HEK293 (cell line): ENCODE results near the gene LRP5.

Experiments
- CTCF ChIA-PET: fragments of 350-600 bp; formaldehyde crosslinking; extraction: SDS; loops from one replicate; lab custom pipeline; 2021; ENCODE audit warnings: antibody characterized with exemption; lab: Yijun Ruan, JAX
- POLR2A ChIA-PET: fragments of 300-600 bp; formaldehyde crosslinking; extraction: SDS; loops from one replicate; lab custom pipeline; 2020; ENCODE audit warnings: antibody characterized with exemption, inconsistent platforms; lab: Yijun Ruan, JAX
- H3K27ac ChIP-seq: fragments of 200-500 bp; sonication (Bioruptor generic); 2 replicates; pipeline ENCODE4 v1.5.1; 2014; ENCODE audit warnings: low read depth, low read length, control low read depth, inconsistent platforms; ENCODE audit errors: extremely low read depth
- H3K36me3 ChIP-seq, 2 experiments: fragments of 200-500 bp in 1 of 2; sonication (Bioruptor generic) in 1 of 2; 1 replicate in 1 of 2; 2 replicates in 1 of 2; pipeline ENCODE4 v1.5.1; 2014 to 2017; ENCODE audit warnings: inconsistent platforms in 2 of 2, low read length in 2 of 2; ENCODE audit not compliant: control insufficient read depth in 2 of 2, insufficient read depth in 1 of 2
- H3K4me1 ChIP-seq: fragments of 200-500 bp; sonication (Bioruptor generic); 2 replicates; pipeline ENCODE4 v1.5.1; 2014; ENCODE audit warnings: mild to moderate bottlenecking, low read length, inconsistent platforms; ENCODE audit not compliant: control insufficient read depth, insufficient read depth
- H3K4me3 ChIP-seq: 2 replicates; pipeline ENCODE4 v1.5.1; 2011; ENCODE audit warnings: low read depth, mild to moderate bottlenecking, control low read depth, low read length, moderate library complexity
- H3K9me3 ChIP-seq: fragments of 200-500 bp; sonication (Bioruptor generic); 2 replicates; pipeline ENCODE4 v1.5.1; 2014; ENCODE audit warnings: low read depth, low read length, inconsistent platforms; ENCODE audit not compliant: control insufficient read depth, insufficient read depth
- BCL11B ChIP-seq: fragments of 450-650 bp; formaldehyde crosslinking; IDR thresholded peaks from 2 replicates; pipeline ENCODE4 v1.5.1; 2016; ENCODE audit warnings: low read depth, missing biosample characterization, missing genetic modification characterization
- GLI2 ChIP-seq: fragments of 450-650 bp; formaldehyde crosslinking; IDR thresholded peaks from 2 replicates; pipeline ENCODE4; 2017; ENCODE audit warnings: missing biosample characterization, missing genetic modification characterization, low read depth, borderline replicate concordance
- KLF1 ChIP-seq: fragments of 450-650 bp; formaldehyde crosslinking; IDR thresholded peaks from 2 replicates; pipeline ENCODE4 v1.5.1; 2016; ENCODE audit warnings: missing biosample characterization, missing genetic modification characterization
- SALL2 ChIP-seq: fragments of 450-650 bp; formaldehyde crosslinking; IDR thresholded peaks from 2 replicates; pipeline ENCODE4 v1.5.0; 2017; ENCODE audit warnings: missing biosample characterization, mild to moderate bottlenecking, missing genetic modification characterization, borderline replicate concordance
- SCRT2 ChIP-seq: fragments of 450-650 bp; formaldehyde crosslinking; IDR thresholded peaks from 2 replicates; pipeline ENCODE4 v1.5.1; 2016; ENCODE audit warnings: missing biosample characterization, missing genetic modification characterization
- SETDB1 ChIP-seq: IDR thresholded peaks from one replicate; pipeline ENCODE4 v1.6.1; 2017; ENCODE audit warnings: mild to moderate bottlenecking, low read length, moderate library complexity, mixed read lengths; ENCODE audit not compliant: insufficient read length
- ZBTB17 ChIP-seq: fragments of 450-650 bp; formaldehyde crosslinking; IDR thresholded peaks from 2 replicates; pipeline ENCODE4 v1.5.1; 2016; ENCODE audit warnings: missing biosample characterization, missing genetic modification characterization
- ZBTB44 ChIP-seq: fragments of 450-650 bp; IDR thresholded peaks from 2 replicates; pipeline ENCODE4 v1.5.1; 2018; ENCODE audit warnings: missing biosample characterization, mild to moderate bottlenecking, missing genetic modification characterization
- ZFP41 ChIP-seq: fragments of 450-650 bp; formaldehyde crosslinking; IDR thresholded peaks from 2 replicates; pipeline ENCODE4 v1.5.1; 2016; ENCODE audit warnings: missing biosample characterization, missing genetic modification characterization, borderline replicate concordance
- ZNF121 ChIP-seq: fragments of 450-650 bp; formaldehyde crosslinking; IDR thresholded peaks from 2 replicates; pipeline ENCODE4 v1.5.1; 2016; ENCODE audit warnings: missing biosample characterization, missing genetic modification characterization
- ZNF146 ChIP-seq: fragments of 450-650 bp; formaldehyde crosslinking; IDR thresholded peaks from 2 replicates; pipeline ENCODE4 v1.5.1; 2016; ENCODE audit warnings: missing biosample characterization, missing genetic modification characterization
- ZNF157 ChIP-seq: fragments of 450-650 bp; formaldehyde crosslinking; IDR thresholded peaks from 2 replicates; pipeline ENCODE4 v1.5.1; 2016; ENCODE audit warnings: missing biosample characterization, missing genetic modification characterization
- ZNF169 ChIP-seq: fragments of 450-650 bp; formaldehyde crosslinking; IDR thresholded peaks from 2 replicates; pipeline ENCODE4 v1.5.1; 2016; ENCODE audit warnings: missing biosample characterization, missing genetic modification characterization
- ZNF248 ChIP-seq: fragments of 450-650 bp; formaldehyde crosslinking; IDR thresholded peaks from 2 replicates; pipeline ENCODE4 v1.5.1; 2017; ENCODE audit warnings: missing biosample characterization, missing genetic modification characterization
- ZNF280D ChIP-seq: fragments of 450-650 bp; formaldehyde crosslinking; IDR thresholded peaks from 2 replicates; pipeline ENCODE4 v1.5.1; 2016; ENCODE audit warnings: missing biosample characterization, missing genetic modification characterization
- ZNF311 ChIP-seq: fragments of 450-650 bp; formaldehyde crosslinking; IDR thresholded peaks from 2 replicates; pipeline ENCODE4 v1.5.1; 2017; ENCODE audit warnings: missing biosample characterization, missing genetic modification characterization, borderline replicate concordance
- ZNF335 ChIP-seq: fragments of 450-650 bp; formaldehyde crosslinking; conservative IDR thresholded peaks from 2 replicates; pipeline ENCODE4 v1.5.1; 2016; ENCODE audit warnings: missing biosample characterization, missing genetic modification characterization
- ZNF362 ChIP-seq: fragments of 450-650 bp; formaldehyde crosslinking; IDR thresholded peaks from 2 replicates; pipeline ENCODE4 v1.5.1; 2016; ENCODE audit warnings: missing biosample characterization, missing genetic modification characterization
- ZNF521 ChIP-seq: fragments of 450-650 bp; formaldehyde crosslinking; IDR thresholded peaks from 2 replicates; pipeline ENCODE4 v1.5.1; 2017; ENCODE audit warnings: missing biosample characterization, mild to moderate bottlenecking, missing genetic modification characterization
- ZNF561 ChIP-seq: fragments of 450-650 bp; IDR thresholded peaks from 2 replicates; pipeline ENCODE4 v1.5.1; 2018; ENCODE audit warnings: missing biosample characterization, missing genetic modification characterization, borderline replicate concordance
- ZNF621 ChIP-seq: fragments of 450-650 bp; formaldehyde crosslinking; IDR thresholded peaks from 2 replicates; pipeline ENCODE4 v1.5.1; 2017; ENCODE audit warnings: missing biosample characterization, missing genetic modification characterization
- ZNF626 ChIP-seq: fragments of 450-650 bp; sonication (Bioruptor Pico); formaldehyde crosslinking; IDR thresholded peaks from 2 replicates; pipeline ENCODE4 v1.5.1; 2018; ENCODE audit warnings: missing biosample characterization, missing genetic modification characterization, inconsistent platforms
- ZNF704 ChIP-seq: fragments of 450-650 bp; formaldehyde crosslinking; IDR thresholded peaks from 2 replicates; pipeline ENCODE4 v1.5.1; 2016; ENCODE audit warnings: missing biosample characterization, missing genetic modification characterization
- ZNF707 ChIP-seq: fragments of 450-650 bp; formaldehyde crosslinking; IDR thresholded peaks from 2 replicates; pipeline ENCODE4 v1.5.1; 2016; ENCODE audit warnings: missing biosample characterization, missing genetic modification characterization
- ZNF776 ChIP-seq: fragments of 450-650 bp; formaldehyde crosslinking; IDR thresholded peaks from 2 replicates; pipeline ENCODE4 v1.5.0; 2017; ENCODE audit warnings: missing biosample characterization, missing genetic modification characterization, borderline replicate concordance
- TF ChIP-seq, protein P1 (sequence below): fragments of 450-650 bp; formaldehyde crosslinking; IDR thresholded peaks from 2 replicates; pipeline ENCODE4 v1.5.1; 2016; ENCODE audit warnings: missing biosample characterization, missing genetic modification characterization
- TF ChIP-seq, protein P2 (sequence below): fragments of 450-650 bp; IDR thresholded peaks from 2 replicates; pipeline ENCODE4 v1.5.1; 2018; ENCODE audit warnings: missing biosample characterization, missing genetic modification characterization

The LRP5 gene

DNA sequence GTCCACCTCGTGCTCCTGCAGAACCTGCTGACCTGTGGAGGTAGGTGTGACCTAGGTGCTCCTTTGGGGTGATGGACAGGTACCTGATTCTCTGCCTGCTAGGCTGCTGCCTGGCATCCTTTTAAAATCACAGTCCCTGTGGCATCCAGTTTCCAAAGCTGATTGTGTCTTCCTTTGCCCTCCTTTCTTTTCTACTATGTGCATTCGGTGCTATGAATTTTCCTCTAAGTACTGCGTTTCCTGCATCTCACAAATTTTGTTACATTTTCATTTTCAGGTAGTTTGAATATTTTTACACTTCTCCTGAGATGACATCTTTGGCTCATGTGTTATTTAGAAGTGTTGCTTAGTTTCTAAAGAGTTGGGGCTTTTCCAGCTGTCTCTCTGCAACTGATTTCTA, 117.3 kb downstream of the LRP5 start:
- TF ChIP-seq ZNF335 (tag by site-specific recombination) (no peak), ZNF157 (tag by site-specific recombination) (no peak), ZBTB17 (no peak), SETDB1 (peak; percentile 66), ZNF280D (tag by site-specific recombination) (0 out of 2 replicates have a peak, but pooled peaks have one; percentile 16), ZNF521 (no peak), ZNF121 (tag by site-specific recombination) (no peak)
- ChIA-PET POLR2A (no interaction called here), CTCF (no interaction called here)

GRCh38 chr11:68430384-68430783, 118.0 kb downstream of the LRP5 start:
- Histone ChIP-seq H3K36me3 (peaks cover 0 to 76% of the 10 kb centered on the region in 2 experiments; a peak in 2 of 3 replicates), H3K27ac (no peak overlapping the region), H3K4me3 (no peak overlapping the region), H3K9me3 (no peaks in the 10 kb centered on the region), H3K4me1 (no peaks in the 10 kb centered on the region)
- POLR2A ChIA-PET = no interaction called here
- CTCF ChIA-PET = interaction anchor here (0.6 kb wide), 2 partner anchors 70 to 365 kb away, joined by 3 to 5 read pairs; no protein-coding TSS in a partner anchor
- TF ChIP-seq ZBTB44 (tag by site-specific recombination) (no peak), ZNF248 (tag by site-specific recombination) (no peak), GLI2 (no peak), ZNF621 (tag by site-specific recombination) (no peak), KLF1 (no peak), ZNF704 (tag by site-specific recombination) (no peak), ZNF776 (no peak), ZNF146 (tag by site-specific recombination) (no peak), ZNF169 (tag by site-specific recombination) (no peak), SCRT2 (no peak), ZNF311 (tag by site-specific recombination) (no peak), ZNF362 (no peak), ZNF707 (no peak), ZNF626 (tag by site-specific recombination) (no peak), SALL2 (tag by site-specific recombination) (no peak), BCL11B (tag by site-specific recombination) (no peak), ZFP41 (tag by site-specific recombination) (no peak), ZNF561 (tag by site-specific recombination) (no peak)
- TF ChIP-seq, protein P1, sequence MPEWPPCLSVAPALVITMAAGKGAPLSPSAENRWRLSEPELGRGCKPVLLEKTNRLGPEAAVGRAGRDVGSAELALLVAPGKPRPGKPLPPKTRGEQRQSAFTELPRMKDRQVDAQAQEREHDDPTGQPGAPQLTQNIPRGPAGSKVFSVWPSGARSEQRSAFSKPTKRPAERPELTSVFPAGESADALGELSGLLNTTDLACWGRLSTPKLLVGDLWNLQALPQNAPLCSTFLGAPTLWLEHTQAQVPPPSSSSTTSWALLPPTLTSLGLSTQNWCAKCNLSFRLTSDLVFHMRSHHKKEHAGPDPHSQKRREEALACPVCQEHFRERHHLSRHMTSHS = no peak
- TF ChIP-seq, protein P2, sequence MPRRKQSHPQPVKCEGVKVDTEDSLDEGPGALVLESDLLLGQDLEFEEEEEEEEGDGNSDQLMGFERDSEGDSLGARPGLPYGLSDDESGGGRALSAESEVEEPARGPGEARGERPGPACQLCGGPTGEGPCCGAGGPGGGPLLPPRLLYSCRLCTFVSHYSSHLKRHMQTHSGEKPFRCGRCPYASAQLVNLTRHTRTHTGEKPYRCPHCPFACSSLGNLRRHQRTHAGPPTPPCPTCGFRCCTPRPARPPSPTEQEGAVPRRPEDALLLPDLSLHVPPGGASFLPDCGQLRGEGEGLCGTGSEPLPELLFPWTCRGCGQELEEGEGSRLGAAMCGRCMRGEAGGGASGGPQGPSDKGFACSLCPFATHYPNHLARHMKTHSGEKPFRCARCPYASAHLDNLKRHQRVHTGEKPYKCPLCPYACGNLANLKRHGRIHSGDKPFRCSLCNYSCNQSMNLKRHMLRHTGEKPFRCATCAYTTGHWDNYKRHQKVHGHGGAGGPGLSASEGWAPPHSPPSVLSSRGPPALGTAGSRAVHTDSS (tag by site-specific recombination) = no peak

More for the DNA sequence above, 117.3 kb downstream of the LRP5 start:
- no peaks in the 10 kb centered on the region for H3K9me3 ChIP-seq
- no peaks in the 10 kb centered on the region for H3K4me1 ChIP-seq
- H3K36me3 ChIP-seq = peaks cover 0 to 77% of the 10 kb centered on the region in 2 experiments; a peak in 2 of 3 replicates
- no peak overlapping the region for H3K4me3 ChIP-seq
- H3K27ac ChIP-seq = no peak overlapping the region
